Transverse colon (tissue), 4 donors: ENCODE results near the gene TRIB2. TPM values are rescaled to one million over a fixed set of nuclear protein-coding genes. Genes with fewer than 3 reads are reported as not detected.

Experiments
- DNase-seq: peaks from one replicate; pipeline ENCODE4 v3.0.0-alpha.2; 2019
- H3K27ac ChIP-seq, 4 donors: fragments of 200-600 bp; sonication (generic); 2 replicates each; pipeline ENCODE4 v1.5.1; 2016 to 2018; ENCODE audit warnings: inconsistent platforms in 4 of 4
- H3K27me3 ChIP-seq: fragments of 200-600 bp; sonication (generic); 2 replicates; pipeline ENCODE4 v1.5.1; 2017; ENCODE audit warnings: inconsistent platforms
- H3K36me3 ChIP-seq, 4 donors: fragments of 200-600 bp; sonication (generic); 2 replicates each; pipeline ENCODE4 v1.5.1; 2017 to 2019; ENCODE audit warnings: inconsistent platforms in 4 of 4
- H3K4me1 ChIP-seq, 4 donors: fragments of 200-600 bp; sonication (generic); 2 replicates each; pipeline ENCODE4 v1.5.1; 2017 to 2020; ENCODE audit warnings: inconsistent platforms in 4 of 4
- H3K4me3 ChIP-seq, 4 donors: fragments of 200-600 bp; sonication (generic); 1 replicate in 1 of 4; 2 replicates in 3 of 4; pipeline versions ENCODE4 v1.5.1 to v1.6.1; 2017 to 2019; ENCODE audit warnings: inconsistent platforms in 4 of 4
- H3K9me3 ChIP-seq, 2 donors: fragments of 200-600 bp; sonication (generic); 2 replicates each; pipeline ENCODE4 v1.5.1; 2017 to 2019; ENCODE audit warnings: inconsistent platforms in 2 of 2
- CTCF ChIP-seq, 5 experiments: fragments of 200-600 bp in 3 of 5; fragments of 450-650 bp in 2 of 5; sonication (generic) in 3 of 5; IDR thresholded peaks; 1 replicate in 2 of 5; 2 replicates in 3 of 5; pipeline ENCODE4 v1.5.1; 2016 to 2017; ENCODE audit warnings: antibody characterized with exemption in 5 of 5, inconsistent platforms in 3 of 5, mild to moderate bottlenecking in 2 of 5, moderate library complexity in 1 of 5
- EP300 ChIP-seq: sonication (generic); formaldehyde crosslinking; IDR thresholded peaks from one replicate; pipeline ENCODE4 v1.6.1; 2017; ENCODE audit warnings: antibody characterized with exemption, low read depth
- POLR2A ChIP-seq: fragments of 450-650 bp; IDR thresholded peaks from one replicate; pipeline ENCODE4 v1.6.1; 2016; ENCODE audit warnings: antibody characterized with exemption, mild to moderate bottlenecking, moderate library complexity
- POLR2AphosphoS5 ChIP-seq, 3 donors: sonication (generic); formaldehyde crosslinking; IDR thresholded peaks; one replicate each; pipeline ENCODE4 v1.6.1; 2016; ENCODE audit warnings: antibody characterized with exemption in 3 of 3
- WGBS, 2 donors: methylation state at CpG; one replicate each; pipeline ENCODE4 v1.1.5; 2018; ENCODE audit warnings: low coverage in 1 of 2; 5-methylcytosine and 5-hydroxymethylcytosine counted together
- in situ Hi-C, 4 donors: fragments of 200-750 bp; cut with MboI; loops; one replicate each; pipeline versions ENCODE4 v1.15.0 to v1.15.1; 2017; ENCODE audit warnings: low sequenced_read_pairs in 3 of 4, low pct_ligation_motif_present in 1 of 4, low pct_unique_long_range_greater_than_20kb in 1 of 4
- intact Hi-C: fragments of 100-400 bp; cut with DNase I; formaldehyde crosslinking; loops from one replicate; pipeline ENCODE4 v1.15.1; 2023; ENCODE audit warnings: low total_unique reads
- total RNA-seq, 4 donors: library from RNA; depleted of rRNA; stranded (reverse); fragments of >200 nt; gene quantifications; one replicate each; pipeline ENCODE4 v1.1.0, GENCODE V29; 2016

TRIB2 gene
- total RNA-seq, 4 donors from 2014 or later: 14.2 to 109 (median 36.1) TPM

DNA sequence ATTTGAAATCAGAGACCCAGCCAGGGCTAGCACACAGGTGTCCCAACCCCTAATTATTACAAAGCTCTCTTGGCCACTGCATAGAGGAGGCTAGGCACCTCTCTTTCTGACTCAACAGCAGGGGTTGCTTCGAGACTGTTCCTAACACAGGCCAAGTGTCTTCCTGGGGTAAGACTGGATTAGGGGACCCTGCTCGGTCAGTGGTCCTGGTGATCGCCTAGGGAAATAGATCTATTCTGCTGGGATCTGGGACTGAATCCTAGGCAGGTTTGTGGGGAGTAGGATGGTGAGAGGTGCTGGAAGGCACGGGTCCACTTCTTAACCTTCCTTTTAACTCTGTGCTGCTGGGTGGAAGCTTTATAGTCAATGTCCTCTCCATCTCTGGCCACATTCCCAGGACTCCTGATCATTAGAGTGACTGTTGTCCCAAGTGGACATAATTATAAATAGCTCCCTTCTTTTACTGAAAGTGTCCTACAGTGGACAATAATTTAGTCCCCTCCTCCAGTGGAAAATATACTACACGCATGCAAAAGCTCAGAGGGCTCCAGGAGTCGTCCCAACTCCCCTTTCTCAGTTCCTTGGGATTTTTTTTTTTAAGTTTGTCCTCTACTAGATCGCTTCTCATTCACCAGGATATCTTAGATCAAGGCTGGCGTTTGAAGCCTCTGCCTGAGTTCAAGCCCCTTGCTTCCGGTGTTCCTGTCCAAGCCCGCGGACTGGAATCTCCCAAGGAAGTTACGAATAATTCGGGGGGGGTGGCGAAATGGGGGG, 1.3 kb upstream of the TRIB2 start:
- peak overlapping the region; percentile 88 to 93 (median 90) for H3K27ac ChIP-seq
- in situ Hi-C loops: loop anchor here in 3 of 4 donors (10.0 to 25.0 kb wide), 5 partner anchors 209 to 878 kb away; no protein-coding TSS in a partner anchor
- 40 to 42% methylated on average over 4 to 14 of the region's 14 CpGs for WGBS, 2 donors
- peaks cover 39% of the 10 kb centered on the region for H3K27me3 ChIP-seq
- intact Hi-C loops: loop anchor here (10.0 kb wide), 1 partner anchor 261 kb away; no protein-coding TSS in a partner anchor
- TF ChIP-seq POLR2AphosphoS5 (IDR thresholded peaks at IDR 0.05): no peak
- TF ChIP-seq EP300: no peak
- no peak for TF ChIP-seq CTCF (IDR thresholded peaks at IDR 0.05)
- no peak for TF ChIP-seq POLR2A
- H3K4me1 ChIP-seq: peaks cover 0 to 25% (median 12%) of the 10 kb centered on the region in 4 donors
- H3K36me3 ChIP-seq: no peaks in the 10 kb centered on the region
- peak overlapping the region in 1 of 4 donors; percentile 76 for H3K4me3 ChIP-seq
- DNase-seq: no peak
- H3K9me3 ChIP-seq: no peaks in the 10 kb centered on the region

DNA sequence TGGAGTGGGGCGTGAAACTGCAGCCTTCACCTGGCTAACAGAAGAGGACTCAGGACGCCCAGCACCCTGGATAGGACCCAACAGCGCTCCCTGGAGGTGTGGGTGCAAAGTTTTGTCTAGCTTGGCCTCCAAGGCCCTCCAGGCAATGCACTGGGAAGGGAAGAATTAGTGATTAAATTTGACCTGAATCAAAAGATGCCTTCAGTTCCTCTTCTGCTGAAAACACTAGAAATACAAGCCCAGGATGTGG, 779 bp upstream of the TRIB2 start:
- Histone ChIP-seq H3K4me1 (peaks cover 0 to 26% (median 17%) of the 10 kb centered on the region in 4 donors), H3K27ac (peak overlapping the region; percentile 88 to 93 (median 90)), H3K27me3 (peaks cover 39% of the 10 kb centered on the region), H3K36me3 (no peaks in the 10 kb centered on the region), H3K4me3 (peak overlapping the region; percentile 23 to 76 (median 64)), H3K9me3 (no peaks in the 10 kb centered on the region)
- DNase-seq: peak; percentile 80
- intact Hi-C loops (loop anchor here (10.0 kb wide), 1 partner anchor 261 kb away; no protein-coding TSS in a partner anchor), in situ Hi-C loops (loop anchor here in 3 of 4 donors (10.0 to 25.0 kb wide), 5 partner anchors 209 to 879 kb away; no protein-coding TSS in a partner anchor)
- 0% methylated on average over 3 of the region's 3 CpGs; no CpG with 5 or more reads in 1 of the 2 donors for WGBS, 2 donors
- TF ChIP-seq POLR2A: no peak
- TF ChIP-seq CTCF (IDR thresholded peaks at IDR 0.05): peak; percentile 53 to 61 (median 57)

DNA sequence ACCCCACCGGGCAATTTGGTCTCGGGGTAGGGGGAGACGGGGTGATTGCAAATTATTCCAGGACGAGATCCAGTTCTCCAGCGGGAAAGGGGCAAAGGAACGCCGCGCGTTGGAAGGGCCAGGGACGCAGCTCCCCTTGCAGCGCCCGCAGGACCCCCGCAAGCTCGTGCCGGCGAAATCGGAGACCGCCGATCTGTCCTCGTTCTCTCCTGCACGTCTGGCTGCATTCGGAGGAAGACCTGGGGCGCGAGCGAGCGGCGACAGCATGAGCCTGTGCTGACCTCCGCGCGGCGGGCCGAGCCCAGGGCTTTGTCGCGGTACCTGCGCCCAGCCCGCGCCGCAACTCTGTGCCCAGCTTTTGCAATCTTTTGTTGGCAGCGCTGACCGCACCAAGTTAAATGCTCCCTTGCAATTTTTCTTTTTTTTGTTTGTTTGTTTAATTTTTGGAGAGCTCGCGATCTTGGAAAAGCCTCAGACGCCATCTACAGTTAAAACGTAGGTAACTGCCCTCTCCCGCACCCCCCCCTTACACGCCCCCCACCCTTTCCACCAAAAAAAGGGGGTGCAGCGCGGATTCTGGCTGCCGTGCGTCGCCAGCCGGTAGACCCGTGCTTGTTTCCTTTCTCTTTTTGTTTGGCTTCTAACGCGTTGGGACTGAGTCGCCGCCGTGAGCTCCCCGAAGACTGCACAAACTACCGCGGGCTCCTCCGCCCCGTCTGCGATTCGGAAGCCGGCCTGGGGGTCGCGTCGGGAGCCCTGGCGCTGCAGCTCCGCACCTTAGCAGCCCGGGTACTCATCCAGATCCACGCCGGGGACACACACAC, 667 bp downstream of the TRIB2 start:
- Histone ChIP-seq H3K4me1 (peaks cover 3 to 39% (median 19%) of the 10 kb centered on the region in 4 donors), H3K27me3 (peaks cover 39% of the 10 kb centered on the region), H3K36me3 (no peaks in the 10 kb centered on the region), H3K9me3 (no peaks in the 10 kb centered on the region), H3K4me3 (peak overlapping the region; percentile 43 to 76 (median 64)), H3K27ac (peak overlapping the region; percentile 88 to 93 (median 90))
- WGBS, 2 donors: 0 to 2% methylated on average over 9 to 69 of the region's 74 CpGs
- in situ Hi-C loops (loop anchor here in 3 of 4 donors (10.0 to 25.0 kb wide), 5 partner anchors 207 to 880 kb away; no protein-coding TSS in a partner anchor), intact Hi-C loops (loop anchor here (2.0 to 10.0 kb wide), 2 partner anchors 213 to 263 kb away; no protein-coding TSS in a partner anchor)
- peak in 3 of 5 experiments; percentile 18 to 29 (median 25) for TF ChIP-seq CTCF (IDR thresholded peaks at IDR 0.05)
- peak in 1 of 3 donors; percentile 1 for TF ChIP-seq POLR2AphosphoS5 (IDR thresholded peaks at IDR 0.05)
- TF ChIP-seq POLR2A: peak; percentile 15
- no peak for TF ChIP-seq EP300
- DNase-seq: peak; percentile 54
